MV-4-11 (cell line): ENCODE data around the gene EIF3D.

Experiments
- DNase-seq: peaks from one replicate; lab custom pipeline; 2025; lab: John Stamatoyannopoulos, UW

The EIF3D gene

GRCh38 chr22:36528795-36529751, at the start of gene EIF3D:
TSS of gene EIF3D (minus strand) at chr22:36529166. CDS start at chr22:36526121, 3,045 bp downstream.
- peak; percentile 100 for DNase-seq

- DNase-seq: no peak
These were observed 49.7 kb upstream of the EIF3D start for GRCh38 chr22:36578619-36579018.

GRCh38 chr22:36577019-36577418, 48.1 kb upstream of the EIF3D start:
- DNase-seq: no peak

GRCh38 chr22:36574728-36575127, 45.8 kb upstream of the EIF3D start:
- no peak for DNase-seq

GRCh38 chr22:36573815-36574363, 44.9 kb upstream of the EIF3D start:
- no peak for DNase-seq

- DNase-seq: no peak
These were observed 43.0 kb upstream of the EIF3D start for GRCh38 chr22:36571991-36572390.

- no peak for DNase-seq
These were observed 41.0 kb upstream of the EIF3D start for GRCh38 chr22:36569999-36570398.

GRCh38 chr22:36568846-36569245, 39.9 kb upstream of the EIF3D start:
- no peak for DNase-seq

- no peak for DNase-seq
These were observed 37.8 kb upstream of the EIF3D start for GRCh38 chr22:36566720-36567119.

- DNase-seq: no peak
These were observed 36.7 kb upstream of the EIF3D start for GRCh38 chr22:36565686-36566085.

GRCh38 chr22:36565159-36565507, 36.2 kb upstream of the EIF3D start:
- no peak for DNase-seq

- DNase-seq: no peak
These were observed 35.6 kb upstream of the EIF3D start for GRCh38 chr22:36564422-36565158.

GRCh38 chr22:36563898-36564297, 34.9 kb upstream of the EIF3D start:
- no peak for DNase-seq

GRCh38 chr22:36563444-36563843, 34.5 kb upstream of the EIF3D start:
- no peak for DNase-seq

GRCh38 chr22:36563001-36563400, 34.0 kb upstream of the EIF3D start:
- no peak for DNase-seq

- DNase-seq: peak; percentile 18
These were observed 33.4 kb upstream of the EIF3D start for GRCh38 chr22:36562261-36562835.

- no peak for DNase-seq
These were observed 32.4 kb upstream of the EIF3D start for GRCh38 chr22:36561291-36561811.

GRCh38 chr22:36560001-36560400, 31.0 kb upstream of the EIF3D start:
- DNase-seq: no peak

- no peak for DNase-seq
These were observed 25.1 kb upstream of the EIF3D start for GRCh38 chr22:36554098-36554497.

- DNase-seq: peak; percentile 89
These were observed 23.3 kb upstream of the EIF3D start for GRCh38 chr22:36552289-36552688.

GRCh38 chr22:36550701-36551495, 21.9 kb upstream of the EIF3D start:
- no peak for DNase-seq
